ENCODE results near the gene IPO11. TPM values are rescaled to one million over a fixed set of nuclear protein-coding genes. Genes with fewer than 3 reads are reported as not detected.

The IPO11 gene
- total and polyA plus RNA-seq, 8 donors, result 3.7 to 19.5 (median 10.3) TPM

DNA sequence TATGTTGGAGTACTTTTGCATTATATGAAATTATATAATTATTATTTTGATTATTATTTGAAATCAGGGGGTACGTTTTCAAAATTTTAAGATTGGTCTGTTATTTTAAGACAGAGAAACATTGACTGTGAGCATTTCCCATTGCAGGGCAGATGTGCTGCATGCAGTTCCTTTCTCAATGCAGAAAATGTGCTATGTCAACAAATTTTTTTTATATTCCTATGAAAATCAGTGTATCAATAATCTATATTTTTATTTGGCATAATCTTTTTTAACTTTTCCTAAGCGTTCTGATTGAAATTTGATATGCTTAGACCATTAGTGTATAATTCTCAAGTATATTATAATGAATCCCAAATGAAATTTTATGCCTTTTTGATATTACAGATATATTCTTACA is 124.2 kb downstream of the IPO11 start:
- TF ChIP-seq, protein P1, sequence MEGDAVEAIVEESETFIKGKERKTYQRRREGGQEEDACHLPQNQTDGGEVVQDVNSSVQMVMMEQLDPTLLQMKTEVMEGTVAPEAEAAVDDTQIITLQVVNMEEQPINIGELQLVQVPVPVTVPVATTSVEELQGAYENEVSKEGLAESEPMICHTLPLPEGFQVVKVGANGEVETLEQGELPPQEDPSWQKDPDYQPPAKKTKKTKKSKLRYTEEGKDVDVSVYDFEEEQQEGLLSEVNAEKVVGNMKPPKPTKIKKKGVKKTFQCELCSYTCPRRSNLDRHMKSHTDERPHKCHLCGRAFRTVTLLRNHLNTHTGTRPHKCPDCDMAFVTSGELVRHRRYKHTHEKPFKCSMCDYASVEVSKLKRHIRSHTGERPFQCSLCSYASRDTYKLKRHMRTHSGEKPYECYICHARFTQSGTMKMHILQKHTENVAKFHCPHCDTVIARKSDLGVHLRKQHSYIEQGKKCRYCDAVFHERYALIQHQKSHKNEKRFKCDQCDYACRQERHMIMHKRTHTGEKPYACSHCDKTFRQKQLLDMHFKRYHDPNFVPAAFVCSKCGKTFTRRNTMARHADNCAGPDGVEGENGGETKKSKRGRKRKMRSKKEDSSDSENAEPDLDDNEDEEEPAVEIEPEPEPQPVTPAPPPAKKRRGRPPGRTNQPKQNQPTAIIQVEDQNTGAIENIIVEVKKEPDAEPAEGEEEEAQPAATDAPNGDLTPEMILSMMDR (IDR thresholded peaks at IDR 0.05), result no peak
- DNase-seq (no peak), FAIRE-seq (no peak), ATAC-seq (no peak)
- H3K27me3 ChIP-seq, result no peaks in the 10 kb centered on the region
- WGBS, 2 donors, result 88 to 91% methylated on average over 2 of the region's 2 CpGs
- H3K4me3 ChIP-seq, result no peak overlapping the region
- H3K4me1 ChIP-seq, result no peaks in the 10 kb centered on the region
- no peaks in the 10 kb centered on the region for H3K36me3 ChIP-seq
- intact Hi-C loops (cut with DNase I), result no loop called here
- H3K27ac ChIP-seq, result no peak overlapping the region
- H3K9me3 ChIP-seq, result no peaks in the 10 kb centered on the region

DNA sequence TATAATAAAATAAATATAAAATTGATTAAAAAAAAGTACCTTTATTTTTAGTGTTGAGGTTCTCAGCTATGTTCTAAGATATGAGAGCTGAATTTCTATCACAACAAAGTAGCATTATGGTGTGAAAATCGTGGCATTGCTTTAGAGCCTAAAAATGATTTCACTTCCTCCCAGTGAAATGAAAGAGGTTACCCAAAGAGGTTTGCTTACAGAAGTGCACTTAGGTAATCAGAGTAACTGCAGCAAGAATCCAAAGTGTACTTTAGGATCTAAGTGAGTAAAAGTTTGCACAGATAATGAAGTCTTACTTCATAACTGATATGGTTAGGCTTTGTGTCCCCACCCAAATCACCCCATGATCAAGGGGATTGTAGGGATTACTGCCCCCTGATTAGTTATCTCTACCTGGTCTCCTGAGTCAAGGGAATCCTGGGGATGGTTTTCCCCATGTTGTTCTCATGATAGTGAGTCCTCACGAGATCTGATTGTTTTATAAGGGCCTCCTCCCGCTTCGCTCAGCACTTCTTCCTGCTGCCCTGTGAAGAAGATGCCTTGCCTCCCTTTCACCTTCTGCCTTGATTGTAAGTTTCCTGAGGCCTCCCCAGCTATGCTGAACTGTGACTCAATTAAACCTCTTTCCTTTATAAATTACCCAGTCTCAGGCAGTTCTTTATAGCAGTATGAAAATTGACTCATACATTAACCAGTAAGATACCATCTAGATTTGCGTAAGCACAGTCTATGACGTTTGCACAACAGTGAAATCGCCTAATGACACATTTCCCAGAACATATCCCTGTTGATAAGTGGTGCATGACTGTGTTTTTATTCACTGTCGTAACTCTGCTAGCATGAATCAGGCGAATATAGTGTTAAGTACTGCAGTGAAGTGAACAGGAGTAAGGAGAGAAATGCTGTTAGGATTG is 125.7 kb downstream of the IPO11 start:
- DNase-seq (no peak), ATAC-seq (no peak), FAIRE-seq (no peak)
- Histone ChIP-seq H3K27ac (no peak overlapping the region), H3K4me1 (no peaks in the 10 kb centered on the region), H3K36me3 (no peaks in the 10 kb centered on the region), H3K4me3 (no peak overlapping the region), H3K27me3 (no peaks in the 10 kb centered on the region), H3K9me3 (no peaks in the 10 kb centered on the region)
- TF ChIP-seq, protein P1 (IDR thresholded peaks at IDR 0.05), result no peak
- WGBS, 2 donors, result 91 to 95% methylated on average over 9 of the region's 9 CpGs
- intact Hi-C loops (cut with DNase I), result no loop called here

DNA sequence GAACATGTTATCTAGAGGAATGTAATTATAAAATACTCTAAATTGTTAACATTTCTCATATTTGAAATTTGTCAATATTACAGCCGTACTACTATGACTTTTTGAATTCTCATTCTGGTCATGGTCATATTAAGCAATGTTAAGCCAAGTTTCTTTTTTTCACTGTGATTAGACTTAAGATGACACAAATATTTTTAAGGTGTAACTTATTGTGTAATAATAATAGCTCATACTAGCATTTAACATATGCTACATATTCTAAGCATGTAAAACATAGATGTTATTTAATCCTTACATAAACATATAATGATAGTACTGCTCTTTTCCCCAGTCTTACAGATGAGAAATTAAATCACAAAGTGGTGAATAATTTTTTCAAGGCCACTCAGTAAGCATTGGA is 130.2 kb downstream of the IPO11 start:
- H3K9me3 ChIP-seq, result no peaks in the 10 kb centered on the region
- ATAC-seq, result no peak
- H3K27me3 ChIP-seq, result no peaks in the 10 kb centered on the region
- FAIRE-seq, result no peak
- no peaks in the 10 kb centered on the region for H3K4me1 ChIP-seq
- TF ChIP-seq, protein P1 (IDR thresholded peaks at IDR 0.05), result no peak
- H3K27ac ChIP-seq, result no peak overlapping the region
- no peak for DNase-seq
- intact Hi-C loops (cut with DNase I), result no loop called here
- no peaks in the 10 kb centered on the region for H3K36me3 ChIP-seq
- 88% methylated on average over 1 of the region's 1 CpG for WGBS, 2 donors
- H3K4me3 ChIP-seq, result no peak overlapping the region

DNA sequence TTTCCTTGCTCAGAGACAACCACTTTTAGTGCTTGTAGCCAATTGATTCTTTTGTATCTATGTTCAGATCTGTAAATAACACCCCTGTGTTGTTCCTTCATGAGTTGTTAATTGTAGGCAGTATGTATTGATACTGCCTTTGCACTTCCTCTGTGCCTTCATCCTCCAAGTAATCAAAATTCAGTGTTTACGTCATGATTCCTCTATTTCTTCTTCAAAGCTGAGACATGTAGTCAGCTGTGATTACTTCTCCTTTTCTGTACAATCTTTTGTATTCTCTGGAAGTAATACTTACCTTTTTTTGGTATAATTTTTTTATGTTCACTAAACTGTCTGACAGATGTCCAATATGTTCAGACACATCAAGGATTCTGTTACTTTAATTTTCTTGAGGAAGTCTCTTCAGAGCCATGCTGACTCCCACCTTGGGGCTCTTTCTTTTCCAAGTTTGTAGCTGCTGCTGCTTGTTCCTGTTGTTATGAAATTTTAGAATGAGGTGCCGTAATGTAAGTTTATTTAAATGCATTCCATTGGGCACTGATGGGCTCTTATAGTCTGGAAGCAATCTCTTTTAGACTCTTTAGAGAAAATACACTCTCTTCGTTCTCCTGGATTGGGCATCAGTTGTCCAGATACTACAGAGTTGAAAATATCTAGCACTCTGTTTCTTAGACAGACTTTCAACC is 135.5 kb downstream of the IPO11 start:
- Histone ChIP-seq H3K27ac (no peak overlapping the region), H3K4me3 (no peak overlapping the region), H3K27me3 (no peaks in the 10 kb centered on the region), H3K36me3 (no peaks in the 10 kb centered on the region), H3K4me1 (no peaks in the 10 kb centered on the region), H3K9me3 (no peaks in the 10 kb centered on the region)
- TF ChIP-seq, protein P1 (IDR thresholded peaks at IDR 0.05), result no peak
- no peak for FAIRE-seq
- no peak for DNase-seq
- 90 to 96% methylated on average over 3 of the region's 3 CpGs for WGBS, 2 donors
- ATAC-seq, result no peak
- intact Hi-C loops (cut with DNase I), result no loop called here

Data from pancreas (tissue), 10 donors.